ENCODE data around the gene CCL1.

- TF ChIP-seq CTCF (IDR thresholded peaks at IDR 0.05) (peak; percentile 36), EZH2 (IDR thresholded peaks at IDR 0.05; ENCODE audit: borderline replicate concordance, insufficient read depth, low read depth, low read length, poor library complexity, severe bottlenecking) (no peak)
Observed at GRCh38 chr17:34378664-34379101, 15.7 kb upstream of the CCL1 start.

All from B cell (primary cell).